PC-9 (cell line): Measurements from ENCODE around the gene KRT15.

Experiments used
- CTCF ChIP-seq: fragments of 200-600 bp; sonication (generic); conservative IDR thresholded peaks from 2 replicates; pipeline ENCODE4 v1.6.1; 2017; ENCODE audit warnings: mixed run types, antibody characterized with exemption, mild to moderate bottlenecking, moderate library complexity
- EZH2 ChIP-seq: fragments of 200-600 bp; sonication (generic); IDR thresholded peaks from 2 replicates; pipeline ENCODE4 v1.8.0; 2017; ENCODE audit warnings: antibody characterized with exemption, low read depth

DNA sequence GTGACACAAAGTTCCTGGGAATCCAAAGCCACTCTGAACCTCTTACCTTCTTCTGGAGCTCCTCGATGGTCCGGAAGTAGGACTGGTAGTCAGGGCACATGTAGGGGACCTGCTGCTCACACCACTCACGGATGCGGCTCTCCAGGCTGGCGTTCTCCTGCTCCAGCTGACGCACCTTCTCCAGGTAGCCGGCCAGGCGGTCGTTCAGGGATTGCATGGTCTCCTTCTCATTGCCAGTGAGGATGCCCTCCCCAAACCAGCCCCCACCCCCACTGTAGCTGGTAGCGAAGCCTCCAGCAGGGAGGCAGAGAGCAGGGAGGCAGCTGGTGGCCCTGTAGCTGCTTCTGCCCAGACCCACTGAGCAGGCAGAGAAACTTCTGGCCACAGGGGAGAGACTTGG is 38.1 kb downstream of the KRT15 start:
- TF ChIP-seq CTCF (no peak), EZH2 (no peak)
